T-helper 9 cell (primary cell): ENCODE measurements around the gene ZAP70.

ENCODE experiments used
- DNase-seq: peaks from one replicate; pipeline ENCODE4 v3.0.0-alpha.2; 2020

Gene ZAP70

DNA sequence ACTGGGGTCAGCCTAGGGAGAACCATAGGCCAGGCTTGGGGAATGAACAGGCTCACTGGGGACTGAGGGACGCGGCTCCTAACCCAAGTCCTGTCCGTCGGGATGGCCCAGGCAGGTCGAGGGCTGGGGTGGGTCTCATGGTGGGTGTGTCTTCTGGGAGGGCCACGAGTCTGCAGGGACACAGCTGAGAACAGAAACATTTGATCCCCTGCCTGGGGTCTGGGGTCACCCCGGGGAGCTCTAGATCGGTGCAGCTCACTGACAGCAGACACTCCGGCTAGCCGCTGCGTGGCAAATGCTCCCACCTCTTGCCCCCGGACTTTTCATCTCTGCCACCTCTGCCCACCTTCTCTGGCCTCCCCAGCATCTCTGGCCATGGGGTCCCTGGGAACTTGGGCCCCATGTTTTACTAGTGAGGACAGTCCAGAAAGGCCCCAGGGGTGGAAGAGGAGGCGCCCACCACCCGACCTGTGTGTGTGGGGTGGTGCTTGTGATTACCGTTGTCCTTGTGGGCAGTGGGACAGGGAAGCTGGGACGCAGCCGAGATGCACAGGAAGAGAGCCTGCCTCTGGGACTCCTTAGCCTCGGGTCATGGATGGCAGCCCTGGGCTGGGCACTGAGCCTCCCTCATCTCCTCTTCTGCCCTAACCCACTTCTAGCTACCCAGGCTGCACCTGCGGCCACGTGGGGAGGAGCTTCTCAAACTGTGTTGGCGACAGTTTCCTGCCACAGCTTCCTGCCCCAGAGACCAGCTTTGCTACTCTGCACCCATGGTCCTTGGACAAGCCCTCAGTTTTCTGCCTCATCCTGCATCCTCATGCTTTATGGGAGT, 4.9 kb downstream of the ZAP70 start:
- peak; percentile 61 for DNase-seq

DNA sequence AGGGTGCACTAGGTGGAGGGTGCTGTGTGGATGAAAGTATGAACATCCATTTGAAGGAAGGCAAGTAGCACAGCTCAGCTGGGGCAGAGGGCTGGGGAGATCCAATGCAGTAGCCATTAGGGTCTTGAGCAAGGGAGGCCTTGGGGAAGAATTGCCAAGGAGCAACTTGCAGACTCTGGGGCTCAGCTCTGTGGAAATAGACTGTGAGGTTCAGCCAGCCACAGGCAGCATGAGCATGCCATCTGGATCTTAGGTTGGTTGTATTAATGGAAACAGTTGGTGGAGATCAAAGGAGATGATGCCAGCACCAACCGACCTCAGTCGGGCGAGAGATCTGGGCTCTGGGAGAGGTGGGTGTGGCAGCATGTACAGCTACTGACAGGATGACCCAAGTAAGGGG, 5.6 kb downstream of the ZAP70 start:
- DNase-seq: no peak

- DNase-seq: no peak
Observed at GRCh38 chr2:97719362-97720155, 6.2 kb downstream of the ZAP70 start.

DNA sequence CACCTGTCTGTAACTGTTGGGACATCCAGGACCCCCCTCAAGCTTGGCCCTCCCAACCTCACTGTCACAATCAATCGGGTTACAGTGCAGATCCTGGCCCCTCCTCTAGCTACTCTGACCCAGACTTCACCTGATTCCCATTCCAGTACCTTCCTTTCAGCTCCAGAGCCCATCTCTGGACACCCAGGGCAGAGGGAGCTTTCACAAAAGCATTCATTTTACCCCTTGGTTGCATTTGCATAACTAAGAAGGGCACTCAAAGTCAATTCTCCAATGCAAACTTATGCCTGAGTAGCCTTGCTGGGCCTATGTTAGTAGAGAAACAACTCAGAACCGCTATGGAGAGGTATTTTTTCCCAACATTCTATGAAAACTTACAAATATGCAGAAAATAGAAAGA, 7.4 kb downstream of the ZAP70 start:
- DNase-seq: no peak

- no peak for DNase-seq
Observed at GRCh38 chr2:97722227-97722626, 8.9 kb downstream of the ZAP70 start.

GRCh38 chr2:97723156-97724072, 10.0 kb downstream of the ZAP70 start:
- no peak for DNase-seq

DNA sequence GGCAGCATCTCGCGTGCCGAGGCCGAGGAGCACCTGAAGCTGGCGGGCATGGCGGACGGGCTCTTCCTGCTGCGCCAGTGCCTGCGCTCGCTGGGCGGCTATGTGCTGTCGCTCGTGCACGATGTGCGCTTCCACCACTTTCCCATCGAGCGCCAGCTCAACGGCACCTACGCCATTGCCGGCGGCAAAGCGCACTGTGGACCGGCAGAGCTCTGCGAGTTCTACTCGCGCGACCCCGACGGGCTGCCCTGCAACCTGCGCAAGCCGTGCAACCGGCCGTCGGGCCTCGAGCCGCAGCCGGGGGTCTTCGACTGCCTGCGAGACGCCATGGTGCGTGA, 10.7 kb downstream of the ZAP70 start:
- DNase-seq: no peak

GRCh38 chr2:97724501-97724900, 11.1 kb downstream of the ZAP70 start:
- DNase-seq: no peak

DNA sequence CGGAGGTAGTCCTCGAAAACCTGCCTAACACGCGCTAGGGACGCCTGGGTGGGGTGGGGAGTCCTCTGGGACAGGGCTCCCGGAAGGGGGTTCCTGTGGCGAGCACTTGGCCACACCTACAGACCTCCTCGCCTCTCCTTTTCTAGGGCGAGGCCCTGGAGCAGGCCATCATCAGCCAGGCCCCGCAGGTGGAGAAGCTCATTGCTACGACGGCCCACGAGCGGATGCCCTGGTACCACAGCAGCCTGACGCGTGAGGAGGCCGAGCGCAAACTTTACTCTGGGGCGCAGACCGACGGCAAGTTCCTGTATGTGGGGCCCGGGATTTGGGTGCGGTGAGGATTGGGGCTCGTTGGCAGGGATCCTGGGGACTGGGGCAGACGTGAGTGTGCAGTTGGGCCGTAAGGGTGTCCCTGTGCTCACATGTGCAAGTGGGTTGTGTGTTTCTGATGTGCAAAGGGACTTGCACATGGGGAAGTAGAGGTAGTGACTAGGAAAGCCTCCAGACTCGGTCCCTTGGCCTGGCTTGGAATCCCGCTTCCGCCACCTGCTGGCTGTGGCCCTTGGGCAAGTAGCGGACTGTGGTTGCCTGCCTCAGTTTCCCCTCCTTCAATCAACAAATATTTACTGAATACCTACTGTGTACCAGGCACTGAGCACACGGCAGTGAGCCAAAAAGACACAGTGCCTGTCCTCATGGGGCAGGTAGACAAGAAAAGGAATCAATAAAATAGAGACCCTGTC, 11.7 kb downstream of the ZAP70 start:
- DNase-seq: no peak

DNA sequence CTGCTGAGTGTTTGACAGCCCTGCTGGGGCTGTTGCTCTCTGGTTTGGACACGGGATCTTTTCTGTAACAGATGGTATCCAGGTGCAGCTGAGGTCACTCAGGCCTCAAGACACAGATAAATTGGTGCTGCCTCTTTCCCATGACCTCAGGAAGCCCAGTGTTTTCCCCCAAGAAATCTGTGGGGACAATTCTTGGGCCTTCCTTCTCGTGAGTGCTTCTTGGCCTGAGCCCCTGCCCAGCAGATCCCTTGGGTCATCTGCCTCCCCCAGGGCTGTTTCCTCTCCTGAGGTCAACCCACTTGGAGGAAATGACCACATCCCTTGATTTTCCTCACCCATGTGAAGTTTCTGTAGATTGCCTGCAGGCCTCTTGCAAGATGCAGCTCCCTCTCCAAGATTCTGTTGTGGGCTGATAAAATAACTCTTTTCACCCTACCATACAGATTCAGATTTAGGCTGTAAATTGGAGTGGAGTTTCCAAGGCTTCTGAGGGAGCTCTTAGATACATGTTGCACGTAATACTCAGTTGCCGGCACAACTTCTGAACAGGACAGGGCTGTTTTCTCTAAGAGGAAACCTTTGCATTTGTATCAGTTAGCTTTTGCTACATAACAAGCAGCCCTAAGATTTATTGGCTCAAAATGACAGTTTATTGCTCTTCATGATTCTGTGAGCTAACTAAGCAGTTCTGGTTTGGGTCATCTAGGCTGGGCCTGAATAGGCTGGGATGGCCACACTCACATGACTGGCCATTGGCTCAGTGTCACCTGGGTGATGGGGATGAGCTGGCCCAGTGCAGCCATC, 13.1 kb downstream of the ZAP70 start:
- DNase-seq: no peak

- no peak for DNase-seq
Observed at GRCh38 chr2:97727296-97727695, 13.9 kb downstream of the ZAP70 start.

- no peak for DNase-seq
Observed at GRCh38 chr2:97728091-97728731, 14.8 kb downstream of the ZAP70 start.

DNA sequence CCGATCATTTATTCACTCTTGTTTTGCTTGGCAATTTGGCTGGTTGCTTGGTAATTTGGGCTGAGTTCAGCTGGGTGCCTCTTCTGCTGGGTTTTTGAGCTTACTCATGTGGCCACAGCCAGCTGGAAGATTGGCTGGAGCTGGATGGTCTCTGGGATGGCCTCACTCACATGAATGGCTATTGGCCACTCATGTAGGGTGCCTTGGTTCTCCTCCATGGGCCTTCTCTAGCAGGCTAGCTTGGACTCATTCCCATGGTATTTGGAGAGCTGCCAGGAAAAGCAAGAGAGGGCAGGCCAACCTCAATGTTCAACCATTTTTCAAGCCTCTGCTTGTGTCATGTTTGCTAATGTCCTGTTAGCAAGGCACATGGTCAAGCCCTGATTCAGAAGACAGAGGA, 16.9 kb downstream of the ZAP70 start:
- DNase-seq: no peak

DNA sequence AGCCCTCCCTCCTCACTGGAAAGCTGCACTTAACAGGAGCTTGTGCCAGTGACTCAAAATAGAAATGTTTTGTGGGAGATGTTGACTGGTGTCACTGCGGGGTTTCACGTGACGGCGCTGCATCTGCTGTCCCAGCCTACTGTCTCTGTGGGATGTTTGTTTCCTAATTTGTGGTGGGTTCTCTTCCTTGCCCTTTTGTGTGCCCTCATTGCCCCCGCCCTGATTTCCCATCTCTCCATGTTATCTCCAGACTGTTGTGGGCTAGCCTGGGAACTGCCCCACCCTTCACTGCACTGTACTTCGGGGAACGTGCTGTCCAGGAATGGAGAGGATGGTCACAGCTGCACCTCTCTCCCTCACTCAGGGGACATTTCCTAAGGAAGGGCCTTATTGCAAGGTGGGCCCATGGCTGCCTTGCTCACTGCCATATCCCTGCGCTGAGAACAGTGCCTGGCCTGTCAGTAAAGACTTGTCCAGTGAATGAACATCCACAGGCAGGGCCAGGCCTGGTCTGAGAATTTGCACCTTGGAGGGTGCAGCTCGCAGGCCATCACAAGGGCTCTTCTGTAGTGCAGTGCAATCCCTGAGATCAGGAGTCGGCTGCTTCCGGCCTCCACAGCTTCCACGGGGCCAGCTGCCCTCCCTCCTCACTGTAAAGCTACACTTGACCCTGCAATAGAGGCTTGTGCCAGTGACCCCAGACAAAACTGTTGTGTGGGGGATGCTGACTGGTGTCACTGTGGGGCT, 18.1 kb downstream of the ZAP70 start:
- no peak for DNase-seq

DNA sequence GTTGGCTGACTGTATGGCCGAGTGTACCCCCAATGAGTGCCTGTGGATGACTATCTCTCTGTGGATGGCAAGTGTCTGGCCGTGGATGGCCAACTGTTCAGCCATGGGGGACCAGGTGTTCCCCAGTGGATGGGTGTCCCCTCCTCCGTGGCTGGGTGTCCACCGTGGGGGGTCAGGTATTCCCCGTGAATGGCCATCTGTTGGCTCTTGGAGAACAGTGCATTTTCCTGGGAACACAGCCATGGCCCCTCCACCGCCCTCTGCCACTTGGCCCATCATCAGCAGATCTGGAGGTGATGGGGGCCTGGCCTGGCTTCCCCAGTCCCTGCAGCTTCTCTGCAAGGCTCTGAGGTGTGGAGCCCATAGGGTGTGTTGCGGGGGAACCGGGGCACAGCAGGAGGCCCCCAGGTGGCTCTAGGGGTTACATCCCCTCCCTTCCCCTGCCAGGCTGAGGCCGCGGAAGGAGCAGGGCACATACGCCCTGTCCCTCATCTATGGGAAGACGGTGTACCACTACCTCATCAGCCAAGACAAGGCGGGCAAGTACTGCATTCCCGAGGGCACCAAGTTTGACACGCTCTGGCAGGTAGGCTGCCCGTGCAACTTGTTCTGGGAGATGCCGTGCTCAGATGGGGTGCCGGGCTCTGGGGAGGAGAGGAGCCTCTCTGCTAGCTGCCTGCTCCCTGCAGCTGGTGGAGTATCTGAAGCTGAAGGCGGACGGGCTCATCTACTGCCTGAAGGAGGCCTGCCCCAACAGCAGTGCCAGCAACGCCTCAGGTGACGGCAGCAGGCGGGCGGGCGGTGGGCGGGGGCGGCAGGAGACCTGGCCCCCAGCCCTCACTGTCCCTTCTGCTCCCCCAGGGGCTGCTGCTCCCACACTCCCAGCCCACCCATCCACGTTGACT, 19.3 kb downstream of the ZAP70 start:
- DNase-seq: no peak

DNA sequence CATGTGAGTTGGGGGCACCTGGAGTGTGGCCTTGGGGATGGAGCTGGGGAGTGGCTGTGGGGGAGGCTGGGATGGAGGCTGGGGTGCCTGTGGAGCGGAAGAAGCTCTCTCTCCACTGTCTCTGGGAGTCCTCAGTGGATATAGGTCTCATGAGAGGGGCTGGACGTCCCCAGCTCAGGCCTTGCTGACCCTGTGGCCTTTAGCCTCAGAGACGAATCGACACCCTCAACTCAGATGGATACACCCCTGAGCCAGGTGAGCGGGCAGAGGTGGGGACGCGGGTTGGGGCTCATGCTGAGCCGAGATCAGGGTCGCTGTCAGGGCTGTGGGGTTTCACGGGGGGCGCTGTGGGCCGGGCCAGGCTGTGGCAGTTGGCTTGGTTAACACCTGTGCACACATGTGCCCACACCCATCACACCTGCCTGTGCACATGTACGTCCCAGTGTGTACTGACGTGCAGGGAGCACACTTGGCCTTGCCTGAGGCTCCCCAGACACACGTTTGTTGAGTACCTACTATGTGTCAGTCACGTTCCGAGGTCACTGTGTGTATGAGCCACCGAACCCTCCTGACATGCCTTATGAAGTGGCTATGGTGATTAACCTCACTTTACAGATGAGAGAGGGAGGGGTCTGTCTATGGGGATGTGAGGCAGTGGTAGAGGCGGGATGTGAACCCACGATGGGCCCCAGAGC, 20.1 kb downstream of the ZAP70 start:
- no peak for DNase-seq

GRCh38 chr2:97734061-97735051, 21.0 kb downstream of the ZAP70 start:
- no peak for DNase-seq
